Smooth muscle cell (in vitro differentiated cells): Measurements from ENCODE around the gene IL18. TPM values are rescaled to one million over a fixed set of nuclear protein-coding genes. Genes with fewer than 3 reads are reported as not detected.
"Not testable (repeated sequence)": the region's sequence is repeated elsewhere in the genome, so short reads cannot be mapped to it uniquely, and the experiment has no call there.

Experiments used
- DNase-seq: peaks from one replicate; lab custom pipeline; 2025; ENCODE audit not compliant: unreplicated experiment; lab: John Stamatoyannopoulos, UW
- H2AFZ ChIP-seq: fragments of 200-600 bp; sonication (generic); 2 replicates; pipeline ENCODE4 v1.6.0; 2016; ENCODE audit warnings: antibody characterized with exemption, low read depth, mild to moderate bottlenecking
- H3F3A ChIP-seq: fragments of 200-600 bp; sonication (generic); 2 replicates; pipeline ENCODE4 v1.6.0; 2017; ENCODE audit warnings: antibody characterized with exemption, low read depth
- H3K27ac ChIP-seq: fragments of 200-600 bp; sonication (generic); 2 replicates; pipeline ENCODE4 v1.5.1; 2016; ENCODE audit warnings: low read depth, mild to moderate bottlenecking
- H3K27me3 ChIP-seq: fragments of 200-600 bp; sonication (generic); 2 replicates; pipeline ENCODE4 v1.6.1; 2016; ENCODE audit warnings: low read depth, mild to moderate bottlenecking
- H3K36me3 ChIP-seq: fragments of 200-600 bp; sonication (generic); 2 replicates; pipeline ENCODE4 v1.5.1; 2016; ENCODE audit warnings: low read depth
- H3K4me1 ChIP-seq: fragments of 200-600 bp; sonication (generic); 2 replicates; pipeline ENCODE4 v1.5.1; 2016; ENCODE audit warnings: low read depth
- H3K4me2 ChIP-seq: fragments of 200-600 bp; sonication (generic); 2 replicates; pipeline ENCODE4 v1.6.0; 2016; ENCODE audit warnings: mild to moderate bottlenecking
- H3K4me3 ChIP-seq: fragments of 200-600 bp; sonication (generic); 2 replicates; pipeline ENCODE4 v1.5.1; 2016; ENCODE audit warnings: mild to moderate bottlenecking
- H3K79me2 ChIP-seq: fragments of 200-600 bp; sonication (generic); 2 replicates; pipeline ENCODE4 v1.6.0; 2016; ENCODE audit warnings: low read depth, mild to moderate bottlenecking
- H3K9ac ChIP-seq: fragments of 200-600 bp; sonication (generic); 2 replicates; pipeline ENCODE4 v1.6.0; 2016; ENCODE audit warnings: low read depth
- H3K9me3 ChIP-seq: fragments of 200-600 bp; sonication (generic); replicated peaks from 2 replicates; pipeline ENCODE4 v1.5.1; 2016; ENCODE audit warnings: low read depth
- H4K20me1 ChIP-seq: fragments of 200-600 bp; sonication (generic); 2 replicates; pipeline ENCODE4 v1.6.0; 2016; ENCODE audit warnings: low read depth
- CTCF ChIP-seq: fragments of 200-600 bp; sonication (generic); IDR thresholded peaks from 2 replicates; pipeline ENCODE4 v1.5.1; 2017; ENCODE audit warnings: borderline replicate concordance, mild to moderate bottlenecking, antibody characterized with exemption; ENCODE audit not compliant: insufficient read depth, poor library complexity, severe bottlenecking
- WGBS: methylation state at CpG from one replicate; pipeline ENCODE4 v1.1.7; 2016; ENCODE audit warnings: low lambda C conversion rate; 5-methylcytosine and 5-hydroxymethylcytosine counted together
- polyA plus RNA-seq: library from polyadenylated mRNA; unstranded; fragments of >200 nt; fragmentation: Nextera tagmentation; extraction: Ambion mirVana; gene quantifications from 2 replicates; pipeline ENCODE4 v1.2.1, GENCODE V29; 2016
- total RNA-seq: library from RNA; depleted of rRNA; stranded (reverse); fragments of >200 nt; gene quantifications from 2 replicates; pipeline ENCODE4 v1.2.3, GENCODE V29; 2014

Gene IL18
- total and polyA plus RNA-seq, 2 experiments from 2014 or later, result 0.34 to 3.0 TPM

GRCh38 chr11:112196519-112197087, 32.7 kb upstream of the IL18 start:
- TF ChIP-seq CTCF, result no peak
- no peak for DNase-seq
- no peak overlapping the region for H2AFZ ChIP-seq
- H3K79me2 ChIP-seq, result no peaks in the 10 kb centered on the region
- H3K9ac ChIP-seq, result no peak overlapping the region
- H3K27me3 ChIP-seq, result peaks cover 11% of the 10 kb centered on the region
- H3K9me3 ChIP-seq, result no peaks in the 10 kb centered on the region
- H3F3A ChIP-seq, result no peaks in the 10 kb centered on the region
- no peaks in the 10 kb centered on the region for H4K20me1 ChIP-seq
- H3K4me1 ChIP-seq, result no peaks in the 10 kb centered on the region
- no peak overlapping the region for H3K27ac ChIP-seq
- H3K36me3 ChIP-seq, result no peaks in the 10 kb centered on the region
- no peak overlapping the region for H3K4me2 ChIP-seq
- H3K4me3 ChIP-seq, result no peak overlapping the region
- 95% methylated on average over 2 of the region's 2 CpGs for WGBS

- Histone ChIP-seq H2AFZ (no peak overlapping the region), H3K27ac (no peak overlapping the region), H3K4me3 (no peak overlapping the region), H3K4me1 (no peaks in the 10 kb centered on the region), H3K27me3 (peaks cover 11% of the 10 kb centered on the region), H3K79me2 (no peaks in the 10 kb centered on the region), H3K4me2 (no peak overlapping the region), H4K20me1 (no peaks in the 10 kb centered on the region), H3K9ac (no peak overlapping the region), H3K9me3 (no peaks in the 10 kb centered on the region), H3F3A (no peaks in the 10 kb centered on the region), H3K36me3 (no peaks in the 10 kb centered on the region)
- 20% methylated on average over 2 of the region's 2 CpGs for WGBS
- no peak for DNase-seq
- no peak for TF ChIP-seq CTCF
Observed at GRCh38 chr11:112195951-112196351, 32.1 kb upstream of the IL18 start.

GRCh38 chr11:112195113-112195512, 31.2 kb upstream of the IL18 start:
- DNase-seq, H2AFZ ChIP-seq, H3K27ac ChIP-seq, H4K20me1 ChIP-seq, H3K9ac ChIP-seq, H3K4me3 ChIP-seq, H3K36me3 ChIP-seq, H3K79me2 ChIP-seq, H3K4me1 ChIP-seq, H3K4me2 ChIP-seq, H3F3A ChIP-seq, H3K9me3 ChIP-seq: not testable (repeated sequence)
- 57% methylated on average over 11 of the region's 11 CpGs for WGBS
- H3K27me3 ChIP-seq, result peaks cover 11% of the 10 kb centered on the region

GRCh38 chr11:112186304-112186703, 22.4 kb upstream of the IL18 start:
- Histone ChIP-seq H3K9ac (no peak overlapping the region), H3K9me3 (no peaks in the 10 kb centered on the region), H3K27ac (no peak overlapping the region), H3K4me2 (no peak overlapping the region), H2AFZ (no peak overlapping the region), H3K27me3 (peaks cover 1% of the 10 kb centered on the region), H3K4me3 (no peak overlapping the region), H3K36me3 (no peaks in the 10 kb centered on the region), H3K4me1 (no peaks in the 10 kb centered on the region), H3K79me2 (no peaks in the 10 kb centered on the region), H3F3A (no peaks in the 10 kb centered on the region), H4K20me1 (no peaks in the 10 kb centered on the region)
- no peak for DNase-seq
- no peak for TF ChIP-seq CTCF
